Measurements from ENCODE around the gene RARB.

- TF ChIP-seq POLR2AphosphoS5 (IDR thresholded peaks at IDR 0.05), result no peak
- no peak for TF ChIP-seq CTCF (IDR thresholded peaks at IDR 0.05 in 8 of 11, conservative IDR thresholded peaks at IDR 0.05 in 3 of 11)
Measured at GRCh38 chr3:25461946-25462345, 33.9 kb downstream of the RARB start.
